HCT116 (cell line): ENCODE measurements around the gene PLD3.

Experiments
- CEBPB ChIP-seq: IDR thresholded peaks from 2 replicates; pipeline ENCODE4 v1.6.1; 2012; ENCODE audit warnings: low read depth
- CTCF ChIP-seq, 3 experiments: fragments of 200-600 bp in 1 of 3; sonication (generic) in 1 of 3; IDR thresholded peaks in 2 of 3; conservative IDR thresholded peaks in 1 of 3; 2 replicates each; pipeline ENCODE4 v1.5.1; 2012 to 2017; ENCODE audit warnings: low read depth in 2 of 3, low read length in 2 of 3, antibody characterized with exemption in 1 of 3, borderline replicate concordance in 1 of 3, control low read depth in 1 of 3, mild to moderate bottlenecking in 1 of 3, mixed read lengths in 1 of 3, mixed run types in 1 of 3, moderate library complexity in 1 of 3; ENCODE audit not compliant: insufficient read depth in 1 of 3
- EZH2 ChIP-seq: fragments of 200-600 bp; sonication (generic); IDR thresholded peaks from 2 replicates; pipeline ENCODE4 v1.6.1; 2017; ENCODE audit warnings: antibody characterized with exemption, mixed run types
- EZH2phosphoT487 ChIP-seq: fragments of 200-600 bp; IDR thresholded peaks from 2 replicates; pipeline ENCODE4 v1.6.1; 2018; ENCODE audit warnings: antibody characterized with exemption, borderline replicate concordance
- JUND ChIP-seq: IDR thresholded peaks from 2 replicates; pipeline ENCODE4 v1.6.1; 2012
- MAX ChIP-seq: IDR thresholded peaks from 2 replicates; pipeline ENCODE4 v1.6.1; 2012
- POLR2A ChIP-seq: IDR thresholded peaks from 2 replicates; pipeline ENCODE4 v1.7.0; 2011; ENCODE audit warnings: borderline replicate concordance; ENCODE audit not compliant: insufficient read depth, insufficient read length; ENCODE audit errors: extremely low read depth
- POLR2AphosphoS5 ChIP-seq: IDR thresholded peaks from 2 replicates; pipeline ENCODE4 v1.6.1; 2011; ENCODE audit warnings: mild to moderate bottlenecking, low read depth, low read length, moderate library complexity
- REST ChIP-seq: IDR thresholded peaks from 2 replicates; pipeline ENCODE4 v1.6.1; 2012; ENCODE audit warnings: low read depth
- SP1 ChIP-seq: IDR thresholded peaks from 2 replicates; pipeline ENCODE4 v1.6.1; 2012; ENCODE audit warnings: low read depth
- TCF7L2 ChIP-seq: IDR thresholded peaks from 2 replicates; pipeline ENCODE4 v1.7.0; 2011; ENCODE audit warnings: borderline replicate concordance, inconsistent platforms; ENCODE audit not compliant: insufficient read depth, insufficient read length; ENCODE audit errors: extremely low read depth

- TF ChIP-seq POLR2A (no peak), MAX (no peak), CTCF (IDR thresholded peaks at IDR 0.05 in 2 of 3, conservative IDR thresholded peaks at IDR 0.05 in 1 of 3; ENCODE audit: borderline replicate concordance in 1 of 3, insufficient read depth in 1 of 3, low read depth in 2 of 3, low read length in 2 of 3) (no peak), CEBPB (no peak), TCF7L2 (no peak), REST (no peak), EZH2phosphoT487 (no peak), JUND (no peak), SP1 (no peak), POLR2AphosphoS5 (no peak), EZH2 (no peak)
Observed at GRCh38 chr19:40320558-40320935, 27.9 kb upstream of the PLD3 start.
